KBM-7 (cell line): ENCODE measurements around the gene NLK.
"Not testable (repeated sequence)": the region's sequence is repeated elsewhere in the genome, so short reads cannot be mapped to it uniquely, and the experiment has no call there.

ENCODE experiments used
- DNase-seq: peaks from one replicate; pipeline ENCODE4 v3.0.0-alpha.2; 2015
- in situ Hi-C: fragments of 300-500 bp; cut with MboI; formaldehyde crosslinking; loops from 2 replicates; pipeline ENCODE4 v1.14.3; 2020; ENCODE audit warnings: low sequenced_read_pairs, low pct_unique_long_range_greater_than_20kb, mixed read lengths

Gene NLK

GRCh38 chr17:28206292-28206691 is 163.8 kb downstream of the NLK start:
- DNase-seq, result no peak
- in situ Hi-C loops, result no loop called here

- in situ Hi-C loops, result no loop called here
- DNase-seq, result no peak
Measured at GRCh38 chr17:28211811-28212210, 169.3 kb downstream of the NLK start.

DNA sequence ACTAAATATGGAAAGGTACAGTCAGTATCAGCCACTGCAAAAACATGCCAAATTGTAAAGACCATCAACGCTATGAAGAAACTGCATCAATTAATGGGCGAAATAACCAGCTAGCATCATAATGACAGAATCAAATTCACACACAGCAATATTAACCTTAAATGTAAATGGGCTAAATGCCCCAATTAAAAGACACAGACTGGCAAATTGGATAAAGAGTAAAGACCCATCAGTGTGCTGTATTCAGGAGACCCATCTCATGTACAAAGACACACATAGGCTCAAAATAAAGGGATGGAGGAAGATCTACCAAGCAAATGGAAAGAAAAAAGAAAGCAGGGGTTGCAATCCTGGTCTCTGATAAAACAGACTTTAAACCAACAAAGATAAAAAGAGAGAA is 171.1 kb downstream of the NLK start:
- in situ Hi-C loops, DNase-seq: not testable (repeated sequence)

DNA sequence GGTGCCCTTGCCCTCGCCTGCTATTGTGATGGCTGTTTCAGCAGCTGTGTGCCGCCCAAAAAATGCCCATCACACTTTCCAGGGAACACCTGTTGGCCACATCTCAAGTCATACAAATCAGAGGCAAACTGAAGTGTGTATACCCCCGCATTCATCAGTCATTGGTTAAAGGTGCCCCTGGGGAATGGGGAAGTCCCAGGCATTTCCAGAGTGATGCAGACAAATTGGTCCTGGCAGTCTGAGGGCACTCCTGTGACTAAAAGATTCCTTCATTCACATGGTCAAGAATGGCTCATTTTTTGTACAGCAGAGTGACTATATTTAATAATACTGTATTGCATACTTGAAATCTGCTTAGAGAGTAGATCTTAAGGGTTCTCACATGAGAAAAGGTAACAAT is 173.6 kb downstream of the NLK start:
- in situ Hi-C loops, result no loop called here
- no peak for DNase-seq

DNA sequence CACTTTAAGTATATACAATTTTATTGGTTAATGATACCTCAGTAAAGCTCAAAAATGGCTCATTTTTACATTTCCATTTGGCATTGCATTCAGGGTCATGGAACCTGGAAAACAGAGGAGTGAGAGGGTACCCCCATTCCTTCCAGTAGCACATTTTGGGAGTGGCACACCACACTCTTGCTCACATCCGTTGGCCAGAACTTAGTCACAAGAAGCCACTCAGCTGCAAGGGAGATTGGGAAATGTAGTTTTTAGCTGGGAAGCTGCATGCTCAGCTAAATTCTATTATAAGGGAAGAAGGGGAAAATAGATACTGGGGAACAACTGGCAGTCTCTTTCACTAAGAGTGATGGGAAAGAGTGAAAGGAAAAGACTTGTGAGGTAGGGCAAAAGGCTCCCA is 174.1 kb downstream of the NLK start:
- no peak for DNase-seq
- in situ Hi-C loops, result no loop called here

DNA sequence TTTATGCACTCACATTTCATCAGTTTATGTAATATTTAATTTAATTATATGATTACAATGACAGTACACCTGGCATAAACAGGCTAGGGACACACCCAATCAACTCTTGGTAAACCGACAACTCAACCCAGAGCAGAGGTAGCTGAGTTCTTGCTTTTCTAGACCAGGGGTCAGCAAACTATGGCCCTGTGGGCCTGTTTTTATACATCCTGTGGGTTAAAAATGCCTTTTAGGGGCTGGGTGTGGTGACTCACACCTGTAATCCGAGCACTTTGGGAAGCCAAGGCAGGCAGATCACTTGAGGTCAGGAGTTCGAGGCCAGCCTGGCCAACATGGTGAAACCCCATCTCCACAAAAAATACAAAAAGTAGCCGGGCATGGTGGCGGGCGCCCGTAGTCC is 177.3 kb downstream of the NLK start:
- in situ Hi-C loops, result no loop called here

GRCh38 chr17:28221751-28222414 is 179.4 kb downstream of the NLK start:
- no peak for DNase-seq
- in situ Hi-C loops, result no loop called here

More for the DNA sequence above, 177.3 kb downstream of the NLK start:
- no peak for DNase-seq

DNA sequence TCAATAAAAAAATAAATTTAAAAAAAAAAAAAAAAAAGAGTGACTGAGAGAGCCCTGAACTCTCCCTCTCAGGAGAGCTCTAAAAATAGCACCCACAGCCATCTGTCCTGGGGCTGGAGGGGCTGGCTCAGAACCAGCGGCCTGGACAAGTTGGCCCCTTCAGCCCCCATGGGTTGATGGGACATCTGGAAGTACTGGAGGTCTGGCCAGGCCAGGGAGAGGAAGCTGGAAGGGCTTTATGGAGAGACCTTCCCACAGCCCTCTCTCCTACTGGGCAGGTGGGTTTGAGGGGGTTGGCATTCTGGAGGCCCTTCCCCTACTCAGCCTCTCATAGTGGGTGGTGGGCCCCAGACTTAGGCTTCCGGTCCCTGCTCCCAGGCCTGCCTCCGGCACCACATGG is 182.8 kb downstream of the NLK start:
- in situ Hi-C loops, result loop anchor here (25.0 kb wide), 1 partner anchor 438 kb away; no protein-coding TSS in a partner anchor
- no peak for DNase-seq

DNA sequence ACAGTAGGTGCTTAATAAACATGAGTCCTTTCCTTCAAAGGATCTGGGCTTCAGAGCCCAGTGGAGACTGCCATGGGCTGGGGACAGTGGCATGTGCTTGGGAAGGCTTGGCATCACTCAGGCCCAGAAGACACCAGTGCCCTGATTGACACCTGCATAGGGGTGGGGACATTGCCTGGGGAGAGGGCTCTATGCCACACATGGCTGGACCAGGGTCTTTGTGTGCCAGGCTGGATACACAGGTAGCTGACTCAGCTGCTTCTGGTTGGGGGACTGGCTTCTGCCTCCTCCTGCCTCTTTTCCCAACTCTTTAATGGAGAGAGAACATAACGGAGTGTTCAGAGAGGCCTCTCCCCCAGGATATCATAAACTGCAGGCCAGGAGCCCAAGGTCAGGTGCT is 183.4 kb downstream of the NLK start:
- no peak for DNase-seq
- in situ Hi-C loops, result loop anchor here (25.0 kb wide), 1 partner anchor 439 kb away; no protein-coding TSS in a partner anchor

- no peak for DNase-seq
Measured at GRCh38 chr17:28226563-28227315, 184.3 kb downstream of the NLK start.

GRCh38 chr17:28227316-28228108 is 185.0 kb downstream of the NLK start:
- DNase-seq, result no peak
- in situ Hi-C loops, result loop anchor here (25.0 kb wide), 1 partner anchor 440 kb away; no protein-coding TSS in a partner anchor

More at GRCh38 chr17:28226563-28227315, 184.3 kb downstream of the NLK start:
- in situ Hi-C loops, result loop anchor here (25.0 kb wide), 1 partner anchor 439 kb away; no protein-coding TSS in a partner anchor

DNA sequence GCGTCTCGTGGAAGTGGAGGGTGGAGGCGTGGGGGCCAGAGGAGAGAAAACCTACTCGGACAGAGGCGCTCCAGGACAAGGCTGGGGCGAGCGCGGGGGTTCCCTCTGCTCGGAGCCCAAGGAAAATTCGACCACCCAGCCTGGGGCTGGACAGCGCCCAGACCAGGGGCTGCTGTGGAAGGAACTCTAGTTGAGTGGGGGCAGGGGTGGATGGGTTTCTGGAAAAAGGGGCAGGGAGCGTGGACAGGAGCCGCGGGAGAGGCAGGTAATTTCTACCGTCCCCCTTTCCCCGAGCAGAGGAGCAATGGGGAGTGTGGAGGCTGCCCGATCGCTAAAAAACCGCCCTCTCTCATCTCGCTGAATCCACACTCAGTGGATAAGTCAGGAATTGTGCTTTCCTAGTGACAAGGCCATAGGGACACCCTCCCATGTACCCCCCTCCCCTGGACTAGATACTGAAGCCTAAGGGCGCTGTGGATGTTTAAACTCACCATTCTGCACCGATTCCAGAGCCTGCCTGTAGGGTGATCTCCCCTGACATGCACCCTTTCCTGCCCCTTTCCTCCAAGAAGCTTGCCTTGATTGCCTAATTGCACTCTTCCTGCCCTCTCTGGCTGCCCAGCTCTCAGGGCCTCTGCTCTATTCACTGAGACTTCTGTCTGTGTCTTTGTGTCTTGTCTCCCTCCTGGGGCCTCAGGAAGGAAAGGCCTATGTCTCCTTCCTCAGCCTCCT is 185.8 kb downstream of the NLK start:
- in situ Hi-C loops, result loop anchor here (25.0 kb wide), 1 partner anchor 441 kb away; no protein-coding TSS in a partner anchor
- DNase-seq, result no peak

DNA sequence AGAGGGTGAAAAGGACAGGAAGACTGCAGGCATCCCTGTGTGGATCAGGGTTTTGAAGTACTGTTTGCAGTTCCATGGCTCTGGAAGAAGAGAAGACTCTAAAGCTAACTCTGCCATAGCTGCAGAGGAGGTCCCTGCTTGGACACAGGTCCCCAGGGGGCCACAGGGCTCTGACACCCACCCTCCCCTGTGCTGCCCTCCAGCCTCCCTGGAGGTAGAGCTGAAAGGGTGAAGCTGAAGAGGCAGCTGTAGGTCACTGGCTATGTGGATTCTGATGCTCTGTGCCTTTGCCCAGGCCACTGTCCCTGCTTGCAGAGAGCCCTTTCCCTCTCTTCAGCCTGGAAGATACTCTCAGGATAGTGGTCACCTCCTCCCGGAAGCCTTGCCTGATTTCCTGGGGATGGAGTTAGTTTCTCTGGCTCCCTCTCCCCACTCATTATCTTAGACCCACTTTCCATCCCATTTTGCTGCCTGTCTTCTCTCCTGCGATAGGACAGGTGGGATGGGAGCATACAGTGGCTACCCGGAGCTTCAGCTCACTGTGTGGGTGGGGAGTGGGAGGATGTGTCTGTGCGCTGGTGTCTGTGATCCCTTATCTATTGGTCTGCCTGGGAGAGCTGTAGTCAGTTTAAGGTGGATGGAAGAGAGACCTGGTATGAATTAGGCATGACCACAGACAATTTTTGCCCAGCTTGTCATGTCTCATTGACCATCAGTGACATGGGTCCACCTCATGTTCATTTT is 186.7 kb downstream of the NLK start:
- DNase-seq, result no peak
- in situ Hi-C loops, result loop anchor here (25.0 kb wide), 1 partner anchor 442 kb away; no protein-coding TSS in a partner anchor

DNA sequence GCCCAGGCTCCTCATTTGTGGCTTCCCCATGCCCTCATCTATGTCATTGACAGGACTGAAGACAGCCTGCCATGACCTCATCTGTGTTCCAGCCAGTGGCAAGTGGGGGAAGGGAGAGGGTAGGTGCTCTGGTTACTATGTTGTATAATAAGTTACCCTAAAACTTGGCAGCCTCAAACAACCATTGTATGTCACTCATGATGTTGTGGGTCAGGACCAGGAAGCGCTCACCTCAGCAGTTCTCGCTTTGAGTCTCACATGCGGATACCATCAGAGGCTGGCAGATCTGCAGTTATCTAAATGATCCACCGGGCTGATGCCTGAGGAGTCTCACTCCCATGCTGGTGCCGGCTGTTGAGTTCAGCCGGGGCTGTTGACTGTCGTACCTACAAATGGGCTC is 187.5 kb downstream of the NLK start:
- no peak for DNase-seq
- in situ Hi-C loops, result loop anchor here (25.0 kb wide), 1 partner anchor 443 kb away; no protein-coding TSS in a partner anchor

DNA sequence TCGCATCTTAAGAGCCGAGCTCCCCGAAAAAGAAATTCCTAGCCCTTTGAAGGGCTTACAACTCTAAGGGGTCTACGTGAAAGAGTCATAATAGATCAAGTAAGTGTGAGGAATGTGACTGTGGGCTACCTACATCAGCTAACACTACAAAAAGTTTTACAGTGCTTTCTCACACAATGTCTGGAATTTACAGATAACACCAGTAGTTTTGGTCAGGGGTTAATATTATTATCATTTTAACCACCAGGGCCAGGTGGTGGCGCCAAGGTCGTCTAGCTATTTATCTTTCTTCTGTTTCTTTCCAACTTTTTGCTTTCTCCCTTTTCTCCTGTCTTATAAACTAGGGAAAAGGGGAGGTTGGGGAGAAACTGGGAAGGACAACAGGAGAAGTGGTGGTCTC is 188.1 kb downstream of the NLK start:
- DNase-seq, result not testable (repeated sequence)
- in situ Hi-C loops, result loop anchor here (25.0 kb wide), 1 partner anchor 443 kb away; no protein-coding TSS in a partner anchor

DNA sequence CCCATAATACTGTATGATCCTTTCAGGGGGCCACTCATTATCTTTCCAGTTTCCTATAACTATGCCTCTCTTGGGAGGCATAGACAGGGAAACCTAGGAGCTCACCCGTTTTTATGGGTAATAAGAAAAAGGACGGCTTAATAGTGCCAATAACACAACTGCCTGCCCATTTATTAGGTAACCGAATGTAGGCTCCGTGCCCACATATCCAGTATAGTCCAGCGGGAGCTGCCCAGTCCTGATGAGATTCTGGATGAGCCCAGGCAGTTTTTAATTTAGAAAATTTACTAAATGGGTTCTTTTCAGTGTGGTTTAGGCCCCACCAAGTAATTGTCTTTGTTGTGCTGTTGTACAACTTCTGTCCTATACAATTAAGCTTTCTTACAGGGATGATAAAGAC is 189.1 kb downstream of the NLK start:
- not testable (repeated sequence) for DNase-seq

DNA sequence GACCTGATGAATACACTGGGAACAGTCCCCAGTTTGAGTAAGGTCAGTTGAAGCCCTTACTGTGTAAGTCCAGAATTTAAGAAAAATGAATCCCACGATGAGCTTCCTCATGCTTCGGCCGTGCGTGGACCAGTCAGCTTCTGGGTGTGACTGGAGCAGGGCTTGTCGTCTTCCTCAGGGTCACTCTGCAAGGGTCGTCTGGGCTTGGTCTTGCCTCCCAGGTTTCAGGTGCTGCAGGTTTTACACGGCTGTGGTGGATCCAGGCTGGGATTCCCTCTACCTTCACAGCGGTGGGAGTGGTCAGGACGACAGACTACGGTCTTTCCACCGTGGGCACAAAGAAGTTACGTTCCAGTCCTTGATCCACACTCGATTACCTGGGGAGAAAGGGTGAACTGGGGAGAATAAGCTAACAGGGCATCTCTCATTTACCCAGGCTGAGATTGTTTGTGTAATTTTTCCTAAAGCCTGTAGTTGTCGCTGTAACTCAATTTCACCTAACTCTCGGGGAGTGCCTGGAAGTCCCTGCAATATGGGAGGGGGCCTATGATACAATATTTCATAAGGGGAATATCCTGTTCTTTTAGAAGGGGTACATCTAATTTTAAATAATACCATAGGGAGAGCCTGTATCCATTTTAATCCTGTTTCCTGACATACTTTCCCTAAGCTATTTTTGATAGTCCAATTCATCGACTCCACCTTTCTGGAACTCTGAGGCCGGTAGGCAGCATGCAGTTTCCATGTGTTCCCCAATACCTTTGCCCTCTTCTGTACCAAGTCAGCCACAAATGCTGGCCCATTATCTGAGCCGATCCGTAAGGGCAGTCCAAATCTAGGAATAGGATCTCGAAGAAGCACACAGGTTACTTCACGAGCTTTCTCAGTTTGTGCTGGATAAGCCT is 190.7 kb downstream of the NLK start:
- not testable (repeated sequence) for DNase-seq
- in situ Hi-C loops, result loop anchor here (25.0 kb wide), 1 partner anchor 446 kb away; no protein-coding TSS in a partner anchor

More for the DNA sequence above, 189.1 kb downstream of the NLK start:
- in situ Hi-C loops, result loop anchor here (25.0 kb wide), 1 partner anchor 444 kb away; no protein-coding TSS in a partner anchor
